Stimulated activated CD4-positive, alpha-beta T cell treated with anti-CD3 and anti-CD28 coated beads, TNF-alpha, amount 100 ng/mL, for 48 hours (primary cell): ENCODE data around the gene IGF2BP3.

ENCODE experiments used
- DNase-seq, 3 donors: peaks; one replicate each; pipeline ENCODE4 v3.0.0-alpha.2; 2020; ENCODE audit warnings: low read depth in 3 of 3

The IGF2BP3 gene

DNA sequence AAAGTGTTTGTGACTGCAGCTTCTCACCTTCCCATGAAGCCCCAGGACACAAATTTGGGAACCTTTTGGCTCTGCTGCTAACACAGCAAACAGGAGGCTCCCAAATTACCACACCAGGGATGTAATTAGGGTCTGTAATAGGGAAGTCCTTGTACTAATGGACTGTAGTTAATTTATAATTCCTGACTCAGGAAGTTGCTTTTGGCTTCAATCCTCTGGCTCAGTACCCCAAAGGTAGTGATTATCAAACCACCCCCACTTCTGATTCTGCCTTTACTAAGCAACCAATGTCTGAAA, 174.9 kb downstream of the IGF2BP3 start:
- DNase-seq, result no peak

DNA sequence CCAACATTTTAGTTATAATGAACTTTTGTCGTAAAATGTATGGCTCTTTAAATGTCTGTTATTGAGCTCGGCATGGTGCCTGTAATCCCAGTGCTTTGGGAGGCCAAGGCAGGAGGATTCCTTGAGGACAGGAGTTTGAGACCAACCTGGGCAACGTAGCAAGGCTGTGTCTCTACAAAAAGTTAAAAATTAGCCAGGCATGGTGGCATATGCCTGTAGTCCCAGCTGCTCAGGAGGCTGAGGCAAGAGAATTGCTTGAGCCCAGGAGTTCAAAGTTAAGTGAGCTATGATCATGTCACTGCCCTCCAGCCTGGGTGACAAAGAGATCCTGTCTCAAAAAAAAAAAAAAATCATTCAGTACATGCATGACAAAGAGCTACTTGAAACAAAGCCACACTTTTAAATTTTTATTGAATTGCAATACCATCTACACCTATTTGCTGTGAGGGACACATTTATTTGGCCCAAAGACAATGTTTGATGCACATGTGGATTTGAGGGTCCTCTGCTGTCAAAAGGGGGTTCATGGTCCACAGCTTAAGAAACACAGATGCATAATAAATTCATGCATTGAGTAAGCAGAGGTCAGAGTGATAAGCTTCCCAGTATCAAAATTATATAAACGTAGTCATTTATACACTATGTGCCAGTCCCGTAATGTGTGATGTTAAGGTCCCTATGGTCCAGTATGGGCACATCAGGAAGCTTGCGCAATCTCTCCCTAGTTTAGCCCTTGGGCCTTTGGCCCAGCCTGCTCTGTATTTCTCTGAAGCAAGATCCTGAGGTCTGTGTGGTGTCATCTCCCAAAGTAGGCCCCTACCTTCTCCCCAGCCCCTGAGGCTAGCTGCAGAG, 175.5 kb downstream of the IGF2BP3 start:
- DNase-seq, result no peak

DNA sequence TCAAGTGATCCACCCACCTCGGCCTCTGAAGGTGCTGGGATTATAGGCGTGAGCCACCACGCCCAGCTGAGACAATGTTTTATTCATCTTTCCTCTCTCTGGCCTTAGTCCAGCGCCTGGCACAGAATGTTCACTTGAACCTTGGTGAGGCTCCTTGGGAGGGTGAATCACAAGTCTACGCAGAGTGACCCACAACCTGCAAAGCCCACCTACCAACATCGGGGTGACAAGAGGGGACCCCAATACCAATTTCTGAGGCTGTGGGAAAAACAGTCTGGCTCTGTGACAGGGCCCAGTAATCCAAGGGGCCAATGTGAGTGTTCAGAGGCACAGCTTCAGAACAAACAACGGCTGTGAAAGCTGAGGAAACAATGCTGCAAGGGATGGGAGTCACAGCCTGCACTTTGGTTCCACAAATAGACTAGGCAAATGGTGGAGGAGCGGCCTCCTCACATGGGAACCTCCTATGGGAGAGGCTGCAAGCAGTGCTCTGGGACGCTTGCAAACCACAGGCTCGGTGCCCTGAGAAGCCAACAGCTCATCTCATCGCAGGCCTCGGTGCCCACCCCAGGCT, 176.7 kb downstream of the IGF2BP3 start:
- DNase-seq, result no peak

DNA sequence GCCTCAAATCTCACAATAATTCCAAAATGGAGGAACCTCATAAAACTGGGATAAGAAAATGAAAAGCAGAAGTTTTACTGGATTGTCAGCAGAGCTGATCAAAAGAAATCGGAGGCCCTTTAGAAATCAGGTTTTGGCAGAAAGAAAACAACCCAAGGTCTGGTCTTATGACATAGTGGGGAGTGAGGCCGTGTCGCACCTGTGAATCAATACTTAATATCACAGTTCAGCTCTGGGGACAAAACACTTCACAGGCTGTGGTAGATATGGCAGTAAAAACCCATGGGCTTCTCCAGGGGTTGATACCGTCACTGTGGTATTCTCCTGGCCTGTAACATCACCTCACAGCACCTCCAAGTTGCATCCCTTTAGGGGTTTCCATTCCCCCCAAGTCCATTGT, 177.7 kb downstream of the IGF2BP3 start:
- no peak for DNase-seq

DNA sequence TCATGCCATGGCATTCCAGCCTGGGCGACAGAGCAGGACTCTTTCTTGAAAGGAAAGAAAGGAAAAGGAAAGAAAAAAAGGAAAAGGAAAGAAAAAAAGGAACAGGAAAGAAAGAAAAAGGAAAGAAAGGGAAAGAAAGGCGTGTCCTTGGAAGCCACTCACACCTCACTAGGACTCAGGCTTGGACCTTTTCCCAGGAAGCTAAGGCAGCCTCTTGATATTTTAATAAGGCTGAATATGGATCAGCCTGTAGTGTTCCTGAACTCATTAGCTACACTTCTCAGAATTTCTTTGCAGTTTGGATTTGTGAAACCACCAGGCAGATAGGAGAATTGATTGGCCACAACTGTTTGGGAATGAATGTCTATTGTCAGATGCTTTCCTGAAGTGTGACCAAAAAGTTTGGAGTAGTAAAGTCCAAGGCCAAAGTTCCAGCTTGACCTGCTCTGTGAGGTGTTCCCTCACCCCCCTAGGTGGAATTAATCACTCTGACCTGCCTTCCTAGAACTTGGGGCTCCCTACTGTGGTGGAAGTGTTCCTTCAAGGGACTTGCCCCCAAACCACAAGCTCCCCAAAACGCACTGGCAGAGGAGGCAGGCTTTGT, 178.2 kb downstream of the IGF2BP3 start:
- DNase-seq, result no peak

DNA sequence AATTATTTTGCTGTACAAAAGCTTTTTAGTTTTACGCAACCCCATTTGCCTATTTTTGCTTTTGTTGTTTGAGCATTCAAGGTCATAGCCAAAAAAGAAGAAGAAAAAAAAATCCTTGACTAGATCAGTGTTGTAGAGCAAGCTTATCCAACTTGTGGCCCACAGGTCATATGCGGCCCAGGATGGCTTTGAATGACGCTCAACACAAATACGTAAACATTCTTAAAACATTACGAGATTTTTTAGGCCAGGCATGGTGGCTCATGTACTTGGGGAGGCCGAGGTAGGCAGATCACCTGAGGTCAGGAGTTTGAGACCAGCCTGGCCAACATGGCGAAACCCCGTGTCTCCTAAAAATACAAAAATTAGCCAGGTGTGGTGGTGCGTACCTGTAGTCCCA, 179.3 kb downstream of the IGF2BP3 start:
- DNase-seq, result no peak

DNA sequence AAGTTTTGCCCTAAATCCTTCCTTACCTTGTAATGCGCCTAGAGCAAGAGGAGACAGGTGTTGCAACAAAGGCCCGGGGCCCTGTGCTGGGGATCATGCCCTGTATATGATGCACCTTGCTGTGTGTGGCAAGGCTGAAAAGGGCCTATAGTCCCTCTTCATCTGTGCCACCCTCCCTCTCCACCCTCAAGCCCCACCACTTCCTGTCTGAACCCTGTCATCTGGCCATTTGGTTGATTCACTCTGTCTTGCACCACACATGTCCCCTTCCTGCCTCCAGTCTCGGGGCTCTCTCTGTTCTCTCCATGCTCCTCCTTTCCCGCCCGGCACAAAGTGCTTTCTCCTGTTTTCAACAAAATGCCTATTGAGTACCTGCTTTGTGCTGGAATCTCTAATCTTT, 182.7 kb downstream of the IGF2BP3 start:
- DNase-seq, result no peak

DNA sequence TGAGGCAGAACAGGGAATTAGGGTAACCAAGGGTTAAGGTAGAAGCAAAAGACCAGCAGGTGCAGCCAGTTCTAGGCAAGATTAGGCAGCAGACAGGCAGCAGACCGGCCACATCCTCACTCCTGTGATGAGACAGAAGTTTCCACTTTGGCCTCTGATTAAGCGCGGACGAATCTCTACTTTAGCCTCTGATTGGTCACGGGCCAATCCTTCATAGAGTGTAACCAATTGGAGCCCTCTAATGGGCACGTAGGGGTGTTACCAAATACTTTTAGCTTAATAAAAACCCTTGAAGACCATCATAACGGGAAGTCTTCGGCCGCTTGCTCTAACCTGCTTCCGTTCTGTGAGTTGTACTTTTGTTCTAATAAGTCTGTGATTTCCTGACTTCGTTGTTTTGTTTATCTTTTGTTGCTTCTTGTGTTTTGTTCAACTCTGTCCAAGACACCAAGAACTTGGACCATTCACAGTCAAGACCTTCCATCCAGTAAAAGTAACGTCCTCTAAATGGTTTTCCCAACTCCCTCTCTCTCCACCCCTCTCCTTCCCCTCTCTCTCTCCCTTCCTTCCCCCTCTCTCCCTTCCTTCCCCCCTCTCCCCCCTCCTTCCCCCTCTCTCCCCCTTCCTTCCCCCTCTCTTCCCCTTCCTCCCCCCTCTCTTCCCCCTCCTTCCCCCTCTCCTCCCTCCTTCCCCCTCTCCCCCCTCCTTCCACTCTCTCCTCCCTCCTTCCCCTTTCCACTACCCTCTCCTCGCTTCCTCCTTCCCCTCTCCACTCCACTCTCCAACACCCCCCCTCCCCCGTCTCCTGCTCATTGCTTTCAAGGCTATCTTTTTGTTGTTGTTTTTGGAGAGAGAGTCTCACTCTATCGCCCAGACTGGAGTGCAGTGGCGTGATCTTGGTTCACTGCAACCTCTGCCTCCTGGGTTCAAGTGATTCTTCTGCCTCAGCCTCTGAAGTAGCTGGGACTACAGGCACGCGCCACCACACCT, 184.3 kb downstream of the IGF2BP3 start:
- no peak for DNase-seq

DNA sequence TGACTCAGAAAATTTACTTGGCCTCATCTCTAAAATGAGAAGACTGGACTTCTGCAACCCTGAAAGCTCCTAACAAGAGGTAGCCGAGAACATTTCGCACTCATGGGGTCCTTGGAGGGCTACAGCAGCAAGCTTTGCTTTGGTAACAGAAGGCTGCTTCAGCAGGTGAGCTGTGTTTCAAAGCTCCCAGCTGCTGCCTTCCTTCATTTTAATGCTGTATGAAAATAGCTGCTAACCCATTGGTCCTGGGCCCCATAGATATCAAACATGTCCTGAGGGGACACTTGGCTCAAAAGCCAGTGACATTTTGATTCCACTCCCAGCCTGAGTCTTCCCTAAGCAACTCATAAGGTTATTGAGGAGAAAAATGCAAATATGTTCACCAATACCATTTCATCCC, 185.4 kb downstream of the IGF2BP3 start:
- no peak for DNase-seq

DNA sequence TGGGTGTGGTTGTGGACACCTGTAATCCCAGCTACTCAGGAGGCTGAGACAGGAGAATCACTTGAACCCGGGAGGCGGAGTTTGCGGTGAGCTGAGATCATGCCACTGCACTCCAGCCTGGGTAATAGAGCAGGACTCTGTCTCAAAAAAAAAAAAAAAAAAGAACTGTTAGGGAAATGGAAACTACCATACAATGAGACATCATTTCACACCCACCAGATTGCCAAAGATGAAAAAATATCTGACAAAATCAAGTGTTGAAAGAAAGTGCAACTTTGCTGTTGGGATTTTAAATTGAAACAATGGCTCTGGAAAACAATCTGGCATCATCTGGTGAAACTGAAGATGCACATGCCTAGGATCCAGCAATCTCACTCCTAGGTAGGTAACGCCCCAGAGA, 187.2 kb downstream of the IGF2BP3 start:
- DNase-seq, result no peak

DNA sequence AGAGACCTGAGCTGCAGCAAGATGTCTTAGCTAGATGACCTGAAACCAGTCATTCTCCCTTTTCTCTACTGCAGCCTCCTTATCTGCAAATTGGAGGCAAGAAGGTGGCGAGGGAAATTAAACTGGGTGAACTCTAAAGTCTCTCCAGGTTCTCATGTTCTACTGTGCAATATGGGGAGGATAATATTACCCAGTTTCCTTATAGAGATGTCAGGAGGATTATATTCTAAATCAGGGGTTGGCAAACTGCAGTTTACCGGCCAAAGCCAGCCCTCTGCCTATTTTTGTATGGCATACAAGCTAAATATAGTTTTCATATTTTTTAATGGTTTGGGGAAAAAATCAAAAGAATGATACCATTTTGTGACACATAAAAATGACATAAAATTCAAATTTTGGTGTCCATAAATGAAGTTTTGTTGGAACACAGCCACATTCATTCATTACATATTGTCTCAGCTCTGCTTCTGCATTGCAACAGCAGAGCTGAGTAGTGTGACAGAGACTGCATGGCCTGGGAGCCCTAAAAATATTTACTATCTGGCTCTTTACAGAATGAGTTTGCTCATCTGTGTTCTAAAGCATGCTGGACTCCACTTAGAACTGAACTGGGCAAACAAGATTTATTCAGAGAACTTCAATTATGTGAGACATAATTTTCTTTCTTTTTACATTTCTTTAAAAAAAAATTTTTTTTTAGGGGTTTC, 190.3 kb downstream of the IGF2BP3 start:
- no peak for DNase-seq

DNA sequence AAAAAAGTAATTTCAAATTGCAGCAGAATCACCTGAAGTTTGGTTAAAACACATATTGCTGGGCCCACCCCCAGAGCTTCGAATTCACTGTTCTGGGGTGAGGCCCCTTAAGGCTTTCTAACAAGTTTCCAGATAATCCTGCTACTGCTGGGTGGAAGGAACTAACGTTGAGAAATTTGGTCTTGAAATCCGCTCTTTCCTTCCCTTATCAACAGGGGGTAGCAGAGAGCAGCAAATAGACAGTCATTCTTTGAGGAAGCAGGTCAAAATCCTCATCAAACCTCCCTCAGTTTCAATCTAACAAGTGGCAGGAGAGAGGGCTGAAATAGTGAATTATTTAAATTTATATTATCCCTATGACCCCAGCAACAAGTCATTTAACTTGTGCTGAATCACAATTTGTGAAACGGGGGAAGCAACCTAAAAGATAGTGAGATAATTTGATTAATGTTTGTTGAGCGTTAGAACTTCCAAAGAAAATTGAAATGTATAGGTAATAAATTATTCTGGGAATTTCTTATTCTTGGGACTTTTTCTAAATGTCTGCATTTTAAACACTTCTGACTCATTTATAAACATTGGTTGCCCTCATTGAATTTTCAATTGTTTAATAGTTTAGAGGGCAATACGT, 192.8 kb downstream of the IGF2BP3 start:
- no peak for DNase-seq

DNA sequence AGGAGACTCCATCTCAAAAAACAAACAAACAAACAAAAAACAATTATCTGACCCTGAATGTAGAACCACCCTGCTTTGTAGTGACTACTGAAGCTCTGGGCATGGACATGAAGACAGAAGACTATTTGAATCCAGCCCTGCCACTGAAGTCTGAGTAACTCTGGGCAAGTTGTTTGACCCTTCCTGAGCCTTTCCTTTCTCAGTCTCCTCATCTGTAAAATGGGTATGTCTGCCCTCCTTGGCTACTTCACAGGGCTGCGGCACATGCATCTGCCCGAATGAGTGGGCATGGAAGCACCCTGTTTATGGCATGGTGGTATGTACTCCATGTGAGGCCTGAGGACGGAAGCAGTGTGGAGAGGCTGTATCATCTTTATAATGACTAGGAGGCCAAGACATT, 193.3 kb downstream of the IGF2BP3 start:
- no peak for DNase-seq

DNA sequence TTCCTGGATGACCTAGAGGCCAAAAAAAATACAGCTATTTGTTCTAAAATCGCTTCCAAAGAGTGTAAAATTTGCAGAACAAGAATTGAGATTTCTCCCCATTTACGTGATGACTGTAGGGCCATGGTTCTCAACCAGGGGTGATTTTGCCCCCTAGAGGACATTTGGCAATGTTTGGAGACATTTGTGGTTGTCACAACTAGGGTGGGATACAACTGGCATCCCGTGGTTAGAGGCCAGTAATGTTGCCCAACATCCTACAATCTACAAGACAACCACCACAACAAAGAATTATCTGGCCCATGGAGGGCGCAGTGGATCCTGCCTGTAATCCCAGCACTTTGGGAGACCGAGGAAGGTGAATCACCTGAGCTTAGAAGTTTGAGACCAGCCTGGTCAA, 193.9 kb downstream of the IGF2BP3 start:
- DNase-seq, result no peak

DNA sequence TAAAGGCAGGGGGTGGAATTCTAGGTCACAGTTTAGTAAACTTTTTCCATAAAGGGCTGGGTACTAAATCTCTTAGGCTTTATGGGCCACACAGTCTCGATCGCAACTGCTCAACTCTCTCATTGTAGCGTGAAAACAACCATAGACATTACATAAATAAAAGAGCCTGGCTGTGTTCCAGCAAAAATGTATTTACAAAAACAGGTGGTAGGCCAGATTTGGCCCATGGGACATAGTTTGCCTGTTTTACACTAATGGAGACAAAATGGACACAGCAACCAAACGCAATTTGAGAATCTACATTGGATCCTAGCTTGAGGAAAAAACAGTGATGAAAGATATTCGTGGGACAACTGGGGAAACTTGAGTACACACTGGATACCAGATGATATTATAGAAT, 194.4 kb downstream of the IGF2BP3 start:
- DNase-seq, result no peak

DNA sequence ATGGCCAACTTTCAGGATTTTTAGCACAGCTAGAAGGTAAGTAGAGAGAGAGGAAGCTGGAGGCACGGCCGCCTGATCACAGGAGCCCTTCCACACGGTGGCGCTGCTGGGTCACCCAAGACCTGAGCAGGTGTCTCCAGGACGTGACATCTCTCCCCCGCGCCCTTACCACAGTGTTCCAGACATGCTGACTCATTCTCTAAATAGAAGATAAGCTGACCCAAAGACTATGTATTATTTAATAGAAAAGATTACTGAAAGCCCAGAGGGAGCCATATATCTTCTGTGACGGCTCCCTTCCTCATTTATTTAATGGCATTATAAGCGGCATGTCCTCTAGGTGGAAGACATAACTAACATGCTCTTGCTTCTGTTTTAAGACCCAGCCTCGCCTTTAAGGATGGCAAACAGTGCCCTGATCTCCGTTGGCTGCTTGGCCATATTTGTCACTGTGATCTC, 197.1 kb downstream of the IGF2BP3 start:
- DNase-seq, result peak; percentile 82 to 94 (median 86)

DNA sequence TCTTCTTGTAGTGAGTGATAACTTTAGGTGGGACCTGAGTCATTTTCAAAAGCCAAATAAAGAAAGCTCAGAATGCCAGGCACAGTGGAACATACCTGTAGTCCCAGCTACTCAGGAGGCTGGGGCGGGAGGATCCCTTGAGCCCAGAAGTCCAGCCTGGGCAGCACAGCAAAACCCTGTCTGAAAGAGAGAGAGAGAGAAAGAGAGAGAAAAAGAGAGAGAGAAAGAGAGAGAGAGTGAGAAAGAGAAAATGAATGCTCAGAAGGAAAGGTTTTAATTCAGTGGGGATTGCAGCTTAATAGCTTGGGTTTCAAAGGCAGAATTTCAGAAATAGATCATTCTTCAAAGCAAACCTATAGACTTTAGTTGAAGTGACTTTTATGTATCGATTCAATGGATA, 198.0 kb downstream of the IGF2BP3 start:
- DNase-seq, result no peak

DNA sequence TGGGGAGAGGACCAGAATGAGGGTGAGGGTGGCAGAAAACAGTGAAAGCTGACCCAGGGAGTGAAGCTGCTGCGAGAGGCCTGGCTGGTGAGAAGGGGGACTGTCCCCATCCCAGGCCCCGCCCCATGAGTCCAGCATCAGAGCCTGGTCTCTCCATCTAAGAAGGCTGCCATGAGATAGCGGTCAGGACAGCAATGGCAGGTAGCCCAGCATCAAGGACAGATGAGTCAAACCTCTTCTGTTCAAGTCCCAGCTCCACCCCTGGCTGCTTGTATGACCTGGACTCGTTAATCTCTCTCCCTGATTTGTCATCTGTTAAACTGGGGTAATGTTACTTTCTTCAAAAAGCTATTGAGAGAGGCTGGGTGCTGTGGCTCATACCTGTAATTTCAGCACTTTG, 201.5 kb downstream of the IGF2BP3 start:
- DNase-seq, result no peak

DNA sequence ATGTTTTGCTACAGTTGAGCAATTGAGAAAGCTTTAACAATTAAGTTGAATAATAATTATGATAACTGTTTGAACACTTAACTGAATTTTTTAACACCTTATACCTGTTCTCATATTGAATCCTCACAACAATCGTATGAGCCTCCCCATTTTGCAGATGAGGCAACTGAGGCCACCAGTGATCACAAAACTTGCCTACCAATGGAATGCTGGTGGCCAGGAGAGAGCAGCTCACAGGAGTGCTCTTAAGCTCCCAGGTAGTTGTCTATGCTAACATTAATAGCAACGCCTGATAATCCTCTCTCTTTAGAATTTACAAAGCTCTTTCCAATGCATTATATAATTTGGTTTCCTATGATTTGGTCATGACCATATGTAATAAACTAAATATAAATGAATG, 202.1 kb downstream of the IGF2BP3 start:
- no peak for DNase-seq

DNA sequence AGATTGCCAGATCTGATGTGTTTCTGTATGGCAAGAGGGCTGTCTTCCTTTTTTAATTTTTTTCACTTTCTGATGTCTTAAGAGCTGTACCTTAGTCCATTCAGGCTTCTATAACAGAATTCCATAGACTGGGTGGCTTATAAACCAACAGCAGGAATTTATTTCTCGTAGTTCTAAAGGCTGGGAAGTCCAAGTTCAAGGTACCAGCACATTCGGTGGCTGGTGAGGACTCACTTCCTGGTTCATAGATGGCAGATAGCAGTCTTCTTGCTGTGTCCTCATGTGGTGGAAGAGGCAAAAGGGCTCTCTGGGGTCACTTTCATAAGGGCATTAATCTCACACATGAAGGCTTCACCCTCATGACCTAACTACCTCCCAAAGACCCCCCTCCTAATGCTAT, 202.9 kb downstream of the IGF2BP3 start:
- DNase-seq, result no peak

DNA sequence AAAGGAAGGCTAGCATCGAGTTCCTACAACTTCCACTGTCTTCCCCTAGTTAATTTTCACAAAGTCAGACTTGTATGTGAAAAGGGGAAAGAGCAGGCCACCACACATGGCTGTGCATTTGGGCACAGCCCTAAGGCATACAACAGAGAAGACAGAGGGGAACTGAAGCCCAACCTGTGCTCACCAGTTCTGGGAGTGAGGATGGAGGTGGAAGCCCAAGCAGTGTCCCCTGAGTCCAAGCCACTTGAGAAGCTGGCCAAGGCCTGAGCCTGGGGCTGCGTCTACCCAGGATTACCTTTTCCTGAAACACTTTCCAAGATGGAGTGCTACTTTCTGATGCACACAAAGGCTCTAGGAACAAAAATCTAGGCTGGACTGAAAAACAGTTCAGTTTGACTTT, 203.4 kb downstream of the IGF2BP3 start:
- no peak for DNase-seq
